GM18511 (cell line): Measurements from ENCODE around the gene PDZRN3.

Experiments used
- ATAC-seq: cut with Tn5 transposase; IDR thresholded peaks from one replicate; pipeline ENCODE4 v1.9.1; 2021; ENCODE audit warnings: mild to moderate bottlenecking, moderate library complexity; ENCODE audit not compliant: unreplicated experiment

Gene PDZRN3

DNA sequence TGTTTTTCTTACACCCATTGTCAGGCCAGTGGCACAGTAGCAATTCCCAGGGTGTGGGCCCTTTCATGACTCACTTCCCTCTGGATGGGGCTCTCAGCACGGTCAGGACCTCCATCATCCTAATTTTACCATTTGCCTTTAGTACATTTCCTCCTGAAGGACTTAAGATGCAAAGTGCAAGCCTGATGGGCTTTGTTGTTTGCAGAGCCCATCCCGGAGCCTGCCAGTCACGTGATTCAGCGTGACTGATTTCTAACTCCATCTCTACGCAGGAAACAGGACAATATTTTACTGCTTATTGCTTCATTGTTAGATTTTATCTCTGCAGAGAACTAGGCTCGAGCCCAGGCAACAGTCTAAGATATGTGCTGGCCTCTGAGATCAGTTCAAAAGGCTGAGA lies 223.7 kb downstream of the PDZRN3 start:
- ATAC-seq = no peak

DNA sequence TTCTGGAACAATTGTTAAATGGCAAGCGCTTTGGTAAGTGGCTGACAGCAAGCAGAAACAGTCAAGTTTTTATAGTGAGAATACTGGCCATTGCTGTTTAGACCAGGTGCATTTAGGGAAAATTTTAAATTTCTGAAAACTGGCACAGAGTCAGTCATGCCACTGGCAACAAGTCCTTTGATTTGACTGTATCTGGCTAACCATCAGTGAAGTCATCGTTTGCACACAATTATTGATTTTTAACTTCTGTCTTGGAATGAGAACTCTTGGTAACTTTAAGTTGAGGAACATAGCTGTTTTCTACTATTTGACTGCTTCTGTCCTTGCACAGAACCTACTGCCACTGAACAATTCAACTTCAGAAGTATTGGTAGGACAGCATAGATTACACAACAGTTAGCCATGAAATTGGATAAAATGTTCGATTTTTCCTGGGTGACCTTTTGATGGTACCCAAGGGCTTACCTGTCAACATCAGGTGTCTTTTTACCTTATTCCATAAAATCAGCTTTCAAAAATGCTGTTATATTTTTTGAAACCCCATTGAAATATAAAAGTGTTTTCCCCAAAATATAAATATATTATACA lies 225.0 kb downstream of the PDZRN3 start:
- ATAC-seq = no peak

DNA sequence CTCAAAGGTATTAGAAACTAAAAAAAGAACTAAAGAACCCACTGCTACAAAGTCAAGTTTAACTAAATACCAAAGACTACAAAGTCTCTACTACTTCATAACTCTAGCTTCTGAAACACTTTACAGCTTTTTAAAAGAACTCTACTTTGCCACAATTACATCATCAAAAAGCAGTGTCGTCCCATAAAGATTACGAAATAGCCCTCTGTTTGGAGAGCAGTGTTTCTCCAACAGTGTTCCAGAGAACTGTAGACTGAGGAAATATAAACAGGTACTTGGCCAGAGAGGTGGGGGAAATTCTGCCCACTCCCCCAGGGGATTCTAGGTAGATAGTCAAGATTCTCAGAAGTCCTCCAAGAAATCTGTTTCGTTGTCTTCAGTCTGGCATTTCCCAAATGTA lies 225.6 kb downstream of the PDZRN3 start:
- no peak for ATAC-seq

DNA sequence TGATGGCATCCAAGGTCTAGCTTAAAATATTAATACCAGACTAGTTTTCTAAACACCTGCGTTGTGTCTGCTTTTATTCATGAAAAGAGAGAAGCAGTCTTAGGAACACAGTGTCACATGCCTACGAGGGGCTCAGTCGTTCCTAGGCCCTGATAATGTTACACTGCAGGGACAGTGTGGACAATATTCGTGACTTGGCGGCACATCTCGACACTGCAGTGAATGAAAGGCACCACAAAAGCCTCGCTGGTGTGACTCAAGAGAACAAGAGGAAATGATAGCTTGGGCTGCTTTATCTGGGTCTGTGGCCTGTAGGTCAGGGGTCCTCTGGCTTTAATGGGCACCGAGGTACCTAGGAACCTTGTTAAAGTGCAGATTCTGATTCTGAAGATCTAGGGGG lies 226.7 kb downstream of the PDZRN3 start:
- ATAC-seq = no peak

GRCh38 chr3:73394240-73394639 lies 230.5 kb downstream of the PDZRN3 start:
- no peak for ATAC-seq

GRCh38 chr3:73393005-73393404 lies 231.7 kb downstream of the PDZRN3 start:
- ATAC-seq = no peak

GRCh38 chr3:73391984-73392383 lies 232.8 kb downstream of the PDZRN3 start:
- ATAC-seq = no peak

DNA sequence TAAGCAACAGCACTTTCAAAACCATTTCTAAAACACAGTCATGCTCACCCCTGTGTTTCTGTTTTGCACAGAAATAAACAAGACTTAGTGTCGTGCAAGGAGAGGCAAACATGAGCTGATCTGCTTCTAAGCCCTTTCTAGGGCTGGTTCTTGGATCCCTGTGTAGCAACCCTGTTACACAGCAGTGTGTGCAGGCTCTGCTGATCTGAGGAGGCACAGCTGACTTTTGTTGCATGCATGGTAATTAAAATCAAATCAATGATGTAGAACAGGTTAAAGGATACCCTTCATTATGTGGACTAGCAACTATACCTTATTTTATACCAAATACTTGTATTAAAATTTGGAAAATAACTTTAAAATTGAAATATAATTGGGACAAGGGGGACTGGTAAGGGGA lies 234.8 kb downstream of the PDZRN3 start:
- no peak for ATAC-seq

DNA sequence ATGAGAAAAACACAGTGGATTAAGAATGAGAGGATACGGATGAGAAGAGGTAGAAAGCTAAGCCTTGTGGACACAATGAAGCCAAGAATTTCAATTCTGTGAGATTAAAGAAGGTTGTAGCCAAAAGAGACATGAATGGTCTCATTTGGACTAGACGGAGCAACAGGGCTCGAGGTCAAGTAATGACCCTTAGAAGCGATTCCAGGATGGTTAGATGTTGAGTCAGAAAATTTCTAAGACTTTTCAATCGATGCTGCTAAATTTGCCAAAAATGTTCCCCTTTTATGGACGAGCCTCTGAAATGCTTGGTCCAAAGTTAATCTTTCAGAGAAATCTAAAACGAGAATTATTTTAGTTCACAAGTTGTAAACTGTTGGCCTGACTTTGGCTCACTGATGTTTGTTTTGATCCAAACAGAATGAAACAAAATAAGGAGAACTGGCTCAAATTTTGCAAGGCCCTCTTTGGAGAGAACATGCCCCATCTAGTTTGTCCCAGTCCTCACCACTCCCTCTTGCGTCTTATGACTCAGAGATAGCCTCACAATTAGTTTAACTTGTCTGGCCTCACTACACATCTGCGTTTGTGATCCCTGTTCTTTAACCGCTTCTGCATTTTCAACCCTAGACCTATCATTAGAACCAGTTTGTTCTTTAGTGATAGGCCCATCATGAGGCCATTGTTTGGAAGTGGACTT lies 235.5 kb downstream of the PDZRN3 start:
- no peak for ATAC-seq

- no peak for ATAC-seq
These were observed 239.2 kb downstream of the PDZRN3 start for GRCh38 chr3:73385568-73385967.

- ATAC-seq = no peak
These were observed 240.4 kb downstream of the PDZRN3 start for GRCh38 chr3:73384091-73384906.

DNA sequence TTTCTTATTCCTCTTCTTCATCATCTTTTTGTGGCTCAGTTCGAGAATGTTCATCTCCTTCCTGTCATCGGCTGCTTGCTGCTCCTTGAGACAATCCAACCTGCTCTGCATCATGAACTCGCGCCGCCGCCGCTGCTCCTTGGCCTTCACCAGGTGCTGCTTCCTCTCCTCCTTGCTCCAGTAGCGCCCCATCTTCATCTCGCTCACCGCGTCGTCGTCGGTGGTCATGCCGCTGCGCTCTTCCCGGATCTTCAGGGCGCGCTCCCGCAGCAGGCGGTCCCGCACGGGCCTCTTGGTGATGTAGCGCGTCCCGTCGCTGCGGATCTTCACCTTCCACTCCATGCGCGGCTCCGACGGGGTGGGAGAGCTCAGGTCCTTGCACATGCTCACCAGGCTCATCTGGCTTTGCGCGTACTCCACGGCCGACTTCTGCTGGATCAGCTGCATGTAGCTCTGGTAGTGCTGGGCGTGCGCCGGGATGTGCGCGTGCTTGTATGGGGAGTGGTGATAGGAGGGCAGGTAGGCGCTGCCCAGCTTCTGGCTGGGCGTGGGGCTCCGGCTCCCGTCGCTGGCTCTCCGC lies 241.2 kb downstream of the PDZRN3 start:
- ATAC-seq = no peak

- ATAC-seq = no peak
These were observed 243.2 kb downstream of the PDZRN3 start for GRCh38 chr3:73381551-73381950.

DNA sequence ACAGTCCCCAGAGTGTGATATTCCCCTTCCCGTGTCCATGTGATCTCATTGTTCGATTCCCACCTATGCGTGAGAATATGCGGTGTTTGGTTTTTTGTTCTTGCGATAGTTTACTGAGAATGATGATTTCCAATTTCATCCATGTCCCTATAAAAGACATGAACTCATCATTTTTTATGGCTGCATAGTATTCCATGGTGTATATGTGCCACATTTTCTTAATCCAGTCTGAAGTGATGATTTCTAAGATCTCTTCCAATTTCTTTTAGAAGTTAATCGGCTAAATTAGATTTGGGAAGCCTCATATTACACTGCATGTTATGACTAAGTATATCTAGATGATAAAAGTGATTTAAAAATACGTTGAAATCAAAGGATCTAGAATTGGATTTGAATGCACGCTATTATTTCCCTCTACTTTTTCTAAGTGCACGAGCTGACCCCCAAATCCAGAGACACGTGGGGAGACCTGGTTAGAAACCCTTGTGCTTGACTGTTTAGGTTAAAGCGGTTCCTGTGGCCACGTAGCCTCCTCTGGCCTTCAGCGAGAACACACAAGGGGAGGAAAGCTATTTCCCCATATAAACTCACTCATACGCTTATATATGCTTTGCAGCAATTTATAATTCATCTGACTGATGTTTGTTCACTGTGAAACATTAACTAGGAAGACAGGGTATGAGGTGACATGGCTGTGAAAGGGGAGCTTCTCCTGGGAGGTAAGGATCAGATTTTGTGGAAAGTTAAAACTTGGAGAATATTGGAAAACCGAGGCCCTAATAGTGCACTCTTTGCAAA lies 243.8 kb downstream of the PDZRN3 start:
- no peak for ATAC-seq

DNA sequence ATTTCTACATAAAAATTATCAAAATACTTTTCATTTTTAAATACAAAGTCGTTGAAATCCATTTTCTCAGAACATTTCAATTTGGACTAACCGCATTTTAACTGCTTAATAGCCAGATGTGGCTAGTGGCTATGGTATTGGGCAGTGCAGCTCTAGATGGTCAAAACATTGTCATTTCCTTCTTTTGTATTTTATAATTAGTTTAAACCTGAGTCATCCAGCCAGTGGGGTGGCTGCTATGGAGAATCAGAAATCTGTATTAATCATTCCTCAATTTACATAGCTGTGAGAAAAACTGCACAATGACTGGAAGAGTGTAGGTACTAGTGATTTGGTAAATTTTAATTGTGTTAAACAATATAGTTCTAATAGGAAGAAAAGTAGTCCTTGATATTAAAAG lies 245.3 kb downstream of the PDZRN3 start:
- no peak for ATAC-seq

GRCh38 chr3:73378207-73378606 lies 246.5 kb downstream of the PDZRN3 start:
- ATAC-seq = no peak

DNA sequence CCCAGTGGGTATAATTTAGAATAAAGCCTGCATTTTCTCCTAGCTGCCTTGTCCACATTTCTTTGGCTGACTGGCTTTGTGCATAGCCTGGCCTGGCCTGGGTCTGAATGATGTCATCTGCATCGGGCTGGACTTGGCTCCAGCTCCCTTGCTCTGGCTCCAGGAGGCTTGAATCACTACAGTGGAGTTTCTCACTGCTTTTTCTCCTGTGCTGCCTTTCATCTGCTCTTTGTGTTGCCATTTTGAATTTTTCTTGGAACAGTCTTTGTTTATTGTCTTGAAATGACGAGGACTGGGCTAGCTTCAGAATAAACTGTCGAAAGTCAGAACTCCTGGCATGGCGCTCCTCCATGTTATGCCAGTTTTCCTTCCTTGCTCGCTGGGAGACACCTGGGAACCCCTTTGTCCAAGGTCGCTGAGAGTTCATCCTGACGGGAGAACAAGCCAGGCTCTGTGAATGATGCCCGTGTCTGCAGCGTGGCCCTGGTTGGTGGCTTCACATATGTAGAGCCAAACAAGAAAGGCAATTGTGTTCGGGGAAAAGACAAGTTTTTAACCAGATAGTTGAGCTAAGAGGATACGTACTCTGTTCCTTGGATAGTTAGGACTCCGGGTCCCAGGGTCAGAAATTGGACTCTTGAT lies 258.9 kb downstream of the PDZRN3 start:
- no peak for ATAC-seq

DNA sequence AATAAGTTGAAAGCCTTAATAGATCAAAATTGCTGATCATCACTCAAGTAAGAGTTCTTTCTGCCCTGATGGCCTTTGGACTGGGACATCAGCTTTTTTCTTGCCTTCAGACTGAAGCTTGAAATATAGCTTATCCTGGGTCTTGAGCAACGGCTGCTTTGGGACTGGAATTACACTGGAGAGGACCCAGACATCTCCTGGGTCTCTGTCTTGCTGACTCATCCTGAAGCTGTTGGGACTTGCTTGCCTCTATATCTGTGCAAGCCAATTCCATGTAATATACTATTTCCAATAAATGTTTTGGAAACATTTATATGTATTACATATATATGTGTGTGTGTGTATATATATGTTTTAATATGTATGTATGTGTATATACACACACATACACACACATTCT lies 260.2 kb downstream of the PDZRN3 start:
- ATAC-seq = no peak

GRCh38 chr3:73363093-73363492 lies 261.6 kb downstream of the PDZRN3 start:
- no peak for ATAC-seq

GRCh38 chr3:73361591-73361990 lies 263.1 kb downstream of the PDZRN3 start:
- ATAC-seq = no peak
